Neural cell (in vitro differentiated cells): ENCODE measurements around the gene RNLS.

Experiments
- EP300 ChIP-seq: fragments of 450-650 bp; conservative IDR thresholded peaks from 2 replicates; pipeline ENCODE4 v1.6.1; 2014; ENCODE audit warnings: antibody characterized with exemption, mild to moderate bottlenecking, moderate library complexity; ENCODE audit not compliant: poor library complexity, severe bottlenecking
- EZH2 ChIP-seq: fragments of 200-600, 300-800 bp; shearing (Covaris generic), sonication (generic); IDR thresholded peaks from 2 replicates; pipeline ENCODE4 v1.6.1; 2014; ENCODE audit warnings: antibody characterized with exemption, low read length, borderline replicate concordance, mild to moderate bottlenecking; ENCODE audit not compliant: insufficient read depth, poor library complexity, severe bottlenecking
- POLR2AphosphoS5 ChIP-seq: IDR thresholded peaks from 2 replicates; pipeline ENCODE4 v1.6.1; 2012
- RAD21 ChIP-seq: fragments of 450-650 bp; conservative IDR thresholded peaks from 2 replicates; pipeline ENCODE4 v1.6.1; 2014; ENCODE audit warnings: antibody characterized with exemption, mild to moderate bottlenecking, moderate library complexity
- SMC3 ChIP-seq: fragments of 450-650 bp; conservative IDR thresholded peaks from 2 replicates; pipeline ENCODE4 v1.6.1; 2014; ENCODE audit warnings: antibody characterized with exemption, mild to moderate bottlenecking, moderate library complexity; ENCODE audit not compliant: poor library complexity
- TAF1 ChIP-seq: IDR thresholded peaks from 2 replicates; pipeline ENCODE4 v1.6.1; 2012; ENCODE audit warnings: low read depth
- TF ChIP-seq, protein P1 (sequence below): fragments of 450-650 bp; IDR thresholded peaks from 2 replicates; pipeline ENCODE4 v1.5.1; 2014; ENCODE audit warnings: antibody characterized with exemption, mild to moderate bottlenecking, moderate library complexity; ENCODE audit not compliant: poor library complexity, severe bottlenecking
- TF ChIP-seq, protein P2 (sequence below): IDR thresholded peaks from 2 replicates; pipeline ENCODE4 v1.6.1; 2012; ENCODE audit warnings: borderline replicate concordance

DNA sequence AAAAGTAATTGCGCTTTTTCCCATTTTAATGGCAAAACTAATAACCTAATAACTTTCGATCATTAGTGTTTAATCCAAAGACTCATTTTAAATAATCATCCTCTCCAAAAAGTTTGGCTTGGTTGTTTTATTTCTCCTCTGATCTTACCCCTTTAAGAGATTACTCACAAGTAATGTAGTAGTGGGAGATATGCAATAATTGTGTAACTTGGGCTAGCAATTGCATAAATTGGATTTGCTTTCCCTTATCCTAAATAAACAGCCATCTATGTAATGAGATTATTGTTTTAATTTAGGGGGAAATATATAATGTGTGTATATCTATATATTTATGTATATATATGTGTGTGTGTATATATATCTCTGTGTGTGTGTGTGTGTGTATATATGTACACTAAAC is 82.5 kb downstream of the RNLS start:
- TF ChIP-seq, protein P1, sequence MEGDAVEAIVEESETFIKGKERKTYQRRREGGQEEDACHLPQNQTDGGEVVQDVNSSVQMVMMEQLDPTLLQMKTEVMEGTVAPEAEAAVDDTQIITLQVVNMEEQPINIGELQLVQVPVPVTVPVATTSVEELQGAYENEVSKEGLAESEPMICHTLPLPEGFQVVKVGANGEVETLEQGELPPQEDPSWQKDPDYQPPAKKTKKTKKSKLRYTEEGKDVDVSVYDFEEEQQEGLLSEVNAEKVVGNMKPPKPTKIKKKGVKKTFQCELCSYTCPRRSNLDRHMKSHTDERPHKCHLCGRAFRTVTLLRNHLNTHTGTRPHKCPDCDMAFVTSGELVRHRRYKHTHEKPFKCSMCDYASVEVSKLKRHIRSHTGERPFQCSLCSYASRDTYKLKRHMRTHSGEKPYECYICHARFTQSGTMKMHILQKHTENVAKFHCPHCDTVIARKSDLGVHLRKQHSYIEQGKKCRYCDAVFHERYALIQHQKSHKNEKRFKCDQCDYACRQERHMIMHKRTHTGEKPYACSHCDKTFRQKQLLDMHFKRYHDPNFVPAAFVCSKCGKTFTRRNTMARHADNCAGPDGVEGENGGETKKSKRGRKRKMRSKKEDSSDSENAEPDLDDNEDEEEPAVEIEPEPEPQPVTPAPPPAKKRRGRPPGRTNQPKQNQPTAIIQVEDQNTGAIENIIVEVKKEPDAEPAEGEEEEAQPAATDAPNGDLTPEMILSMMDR = no peak
- TF ChIP-seq EP300 (no peak), RAD21 (no peak), TAF1 (no peak), EZH2 (no peak), POLR2AphosphoS5 (no peak), SMC3 (no peak)
- TF ChIP-seq, protein P2, sequence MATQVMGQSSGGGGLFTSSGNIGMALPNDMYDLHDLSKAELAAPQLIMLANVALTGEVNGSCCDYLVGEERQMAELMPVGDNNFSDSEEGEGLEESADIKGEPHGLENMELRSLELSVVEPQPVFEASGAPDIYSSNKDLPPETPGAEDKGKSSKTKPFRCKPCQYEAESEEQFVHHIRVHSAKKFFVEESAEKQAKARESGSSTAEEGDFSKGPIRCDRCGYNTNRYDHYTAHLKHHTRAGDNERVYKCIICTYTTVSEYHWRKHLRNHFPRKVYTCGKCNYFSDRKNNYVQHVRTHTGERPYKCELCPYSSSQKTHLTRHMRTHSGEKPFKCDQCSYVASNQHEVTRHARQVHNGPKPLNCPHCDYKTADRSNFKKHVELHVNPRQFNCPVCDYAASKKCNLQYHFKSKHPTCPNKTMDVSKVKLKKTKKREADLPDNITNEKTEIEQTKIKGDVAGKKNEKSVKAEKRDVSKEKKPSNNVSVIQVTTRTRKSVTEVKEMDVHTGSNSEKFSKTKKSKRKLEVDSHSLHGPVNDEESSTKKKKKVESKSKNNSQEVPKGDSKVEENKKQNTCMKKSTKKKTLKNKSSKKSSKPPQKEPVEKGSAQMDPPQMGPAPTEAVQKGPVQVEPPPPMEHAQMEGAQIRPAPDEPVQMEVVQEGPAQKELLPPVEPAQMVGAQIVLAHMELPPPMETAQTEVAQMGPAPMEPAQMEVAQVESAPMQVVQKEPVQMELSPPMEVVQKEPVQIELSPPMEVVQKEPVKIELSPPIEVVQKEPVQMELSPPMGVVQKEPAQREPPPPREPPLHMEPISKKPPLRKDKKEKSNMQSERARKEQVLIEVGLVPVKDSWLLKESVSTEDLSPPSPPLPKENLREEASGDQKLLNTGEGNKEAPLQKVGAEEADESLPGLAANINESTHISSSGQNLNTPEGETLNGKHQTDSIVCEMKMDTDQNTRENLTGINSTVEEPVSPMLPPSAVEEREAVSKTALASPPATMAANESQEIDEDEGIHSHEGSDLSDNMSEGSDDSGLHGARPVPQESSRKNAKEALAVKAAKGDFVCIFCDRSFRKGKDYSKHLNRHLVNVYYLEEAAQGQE = no peak
